HG03025 (cell line): ENCODE data around the gene DGAT2L6.

Experiments used
- ATAC-seq: cut with Tn5 transposase; IDR thresholded peaks from one replicate; pipeline ENCODE4 v1.9.1; 2021; ENCODE audit warnings: mild to moderate bottlenecking, moderate library complexity; ENCODE audit not compliant: unreplicated experiment, low FRiP score

DGAT2L6 gene

DNA sequence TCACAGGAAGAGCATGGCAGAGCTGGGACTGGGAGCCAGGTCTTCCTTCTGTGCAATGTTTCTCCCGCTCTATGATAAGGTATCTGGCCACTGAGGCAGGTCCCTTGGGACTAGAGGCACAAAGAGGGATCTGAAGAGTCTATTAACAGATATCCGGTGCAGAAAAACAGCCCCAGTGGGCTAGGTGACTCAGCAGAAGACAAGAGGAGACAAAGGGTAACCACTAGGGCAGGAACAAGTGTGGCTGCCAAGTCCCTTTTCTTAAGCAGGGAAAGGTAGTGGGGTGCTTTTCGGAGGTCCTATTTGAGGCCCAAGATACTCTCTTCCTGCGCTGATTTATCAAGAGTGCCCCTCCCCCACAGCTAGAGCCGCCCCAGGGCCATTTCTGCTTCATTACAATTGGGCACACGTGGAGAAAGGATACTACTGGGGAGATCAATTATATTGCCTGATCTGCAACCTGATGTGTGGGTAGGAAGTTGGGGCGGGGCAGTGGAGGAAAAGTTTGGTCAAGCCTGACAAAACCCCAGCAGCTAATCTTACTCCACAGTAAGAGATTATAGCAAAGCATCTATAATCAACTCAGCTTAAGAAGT, at the start of gene DGAT2L6:
DGAT2L6 (plus strand) TSS at position 546 of the 596 bp plus-strand sequence. CDS start 100 bp downstream, outside the sequence.
- ATAC-seq, result no peak

GRCh38 chrX:70128071-70128470, 49.2 kb upstream of the DGAT2L6 start:
- no peak for ATAC-seq

DNA sequence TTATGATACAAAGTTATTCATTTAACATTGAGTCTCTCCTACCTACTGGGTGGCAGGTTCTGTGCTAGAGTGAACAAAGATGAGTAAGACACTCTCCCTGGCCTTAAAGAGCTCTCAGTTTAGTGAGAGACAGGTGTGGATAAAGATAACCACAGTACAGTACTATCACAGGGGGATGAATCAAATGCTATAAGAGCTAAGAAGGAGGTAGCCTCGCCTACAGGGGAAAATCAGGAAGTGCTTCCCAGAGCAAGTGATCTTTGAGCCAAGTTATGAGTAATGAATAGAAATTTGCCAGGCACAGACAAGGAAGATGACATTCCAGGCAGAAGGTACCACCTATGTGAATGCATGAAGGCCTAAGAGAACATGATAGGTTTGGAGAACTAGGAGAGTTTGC, 47.5 kb upstream of the DGAT2L6 start:
- no peak for ATAC-seq

GRCh38 chrX:70132224-70132623, 45.1 kb upstream of the DGAT2L6 start:
- no peak for ATAC-seq

DNA sequence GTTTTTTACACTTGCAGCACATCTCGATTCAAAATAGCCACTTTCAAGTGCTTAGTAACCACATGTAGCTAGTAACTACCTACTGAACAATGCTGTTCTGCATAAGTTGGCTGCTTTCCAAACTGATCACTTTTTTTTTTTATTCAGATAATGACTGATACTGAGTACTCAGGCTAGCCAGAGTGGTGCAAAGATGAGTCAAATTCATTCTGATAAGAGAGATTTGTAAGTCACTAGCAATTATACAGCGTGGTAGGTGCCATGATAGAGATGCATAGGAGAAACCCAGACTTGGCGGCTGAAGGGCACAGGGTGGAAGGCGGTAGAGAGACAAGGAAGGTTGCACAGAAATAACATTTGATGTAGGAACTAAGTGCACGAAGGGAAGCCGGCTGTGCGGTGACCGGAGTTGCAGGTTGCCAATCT, 44.4 kb upstream of the DGAT2L6 start:
- ATAC-seq, result no peak

- ATAC-seq, result peak; percentile 89
These were observed 43.8 kb upstream of the DGAT2L6 start, which contains the start of gene IGBP1 for GRCh38 chrX:70133303-70134115. Gene IGBP1 (plus strand): TSS chrX:70133447. CDS start chrX:70133948, 501 bp downstream.

DNA sequence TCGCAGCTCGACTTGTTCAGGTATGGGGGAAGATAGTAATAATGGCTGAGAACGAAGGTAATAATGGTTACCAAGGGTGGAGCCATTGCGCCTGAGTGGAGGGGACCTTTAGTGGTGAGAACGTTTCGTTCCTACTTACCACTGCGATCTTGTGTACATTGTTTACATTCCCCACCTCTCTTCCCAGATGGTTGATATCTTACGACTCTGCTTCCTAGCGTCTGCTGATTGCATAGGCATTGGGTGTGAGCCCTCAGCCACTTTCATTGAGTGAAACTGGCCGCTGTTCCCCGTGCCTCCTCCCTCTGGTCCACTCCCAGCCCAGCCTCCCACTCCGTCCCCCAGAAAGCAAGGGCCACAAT, 43.2 kb upstream of the DGAT2L6 start:
- peak; percentile 12 for ATAC-seq

DNA sequence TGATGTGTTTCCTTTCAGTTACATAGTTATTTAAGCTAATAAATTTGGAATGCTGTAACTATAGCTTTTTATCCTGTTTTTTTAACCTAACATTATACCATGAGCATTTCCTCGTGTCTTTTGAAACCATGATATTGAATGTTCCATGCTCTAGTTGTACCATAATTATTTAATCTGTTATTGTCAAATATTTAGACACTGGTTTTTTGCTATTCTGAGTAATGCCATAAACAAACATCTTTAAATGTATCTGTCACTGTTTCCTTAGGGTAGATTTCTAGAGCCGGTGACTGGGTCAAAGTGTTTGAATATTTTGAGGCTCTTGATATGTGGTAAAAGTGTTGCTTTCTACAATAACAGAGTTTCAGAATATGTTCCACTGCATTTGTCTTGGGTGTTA, 38.7 kb upstream of the DGAT2L6 start:
- no peak for ATAC-seq

DNA sequence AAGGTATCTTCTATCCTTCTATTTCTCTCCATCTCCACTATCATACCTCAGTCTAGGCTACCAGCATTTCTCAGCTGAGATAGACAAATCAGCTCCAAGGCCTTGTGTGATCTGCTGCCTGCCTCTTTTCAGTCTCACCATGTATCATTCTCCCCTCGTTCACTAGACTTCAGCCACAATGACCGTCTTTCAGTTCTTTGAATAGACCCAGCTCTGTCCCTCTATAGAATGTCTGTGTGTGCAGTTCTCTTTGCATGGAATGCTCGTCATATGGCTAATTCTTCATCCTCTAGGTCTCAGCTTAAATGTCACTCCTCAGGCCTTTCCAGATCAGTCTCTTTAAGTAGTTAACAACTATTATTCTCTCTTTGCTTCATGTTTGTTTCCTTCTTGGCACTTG, 37.5 kb upstream of the DGAT2L6 start:
- ATAC-seq, result no peak

DNA sequence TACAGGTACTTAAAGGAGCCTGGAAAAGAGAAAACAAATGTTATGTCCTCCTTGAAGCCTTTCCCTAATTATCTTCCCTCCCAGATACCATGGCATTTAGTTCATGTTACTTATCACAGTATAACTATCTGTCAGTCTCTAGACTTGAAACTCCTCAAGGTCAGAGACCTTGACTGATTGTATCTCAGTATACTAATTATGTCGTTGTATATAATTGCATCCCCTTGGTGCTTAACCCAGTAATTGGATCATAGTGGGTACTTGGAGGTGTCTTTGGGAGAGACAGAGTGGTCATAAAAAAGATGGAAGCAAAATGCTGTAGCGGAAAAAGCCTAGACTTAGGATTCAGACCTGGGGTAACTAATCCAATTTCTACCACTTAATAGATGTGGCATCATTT, 35.9 kb upstream of the DGAT2L6 start:
- no peak for ATAC-seq

DNA sequence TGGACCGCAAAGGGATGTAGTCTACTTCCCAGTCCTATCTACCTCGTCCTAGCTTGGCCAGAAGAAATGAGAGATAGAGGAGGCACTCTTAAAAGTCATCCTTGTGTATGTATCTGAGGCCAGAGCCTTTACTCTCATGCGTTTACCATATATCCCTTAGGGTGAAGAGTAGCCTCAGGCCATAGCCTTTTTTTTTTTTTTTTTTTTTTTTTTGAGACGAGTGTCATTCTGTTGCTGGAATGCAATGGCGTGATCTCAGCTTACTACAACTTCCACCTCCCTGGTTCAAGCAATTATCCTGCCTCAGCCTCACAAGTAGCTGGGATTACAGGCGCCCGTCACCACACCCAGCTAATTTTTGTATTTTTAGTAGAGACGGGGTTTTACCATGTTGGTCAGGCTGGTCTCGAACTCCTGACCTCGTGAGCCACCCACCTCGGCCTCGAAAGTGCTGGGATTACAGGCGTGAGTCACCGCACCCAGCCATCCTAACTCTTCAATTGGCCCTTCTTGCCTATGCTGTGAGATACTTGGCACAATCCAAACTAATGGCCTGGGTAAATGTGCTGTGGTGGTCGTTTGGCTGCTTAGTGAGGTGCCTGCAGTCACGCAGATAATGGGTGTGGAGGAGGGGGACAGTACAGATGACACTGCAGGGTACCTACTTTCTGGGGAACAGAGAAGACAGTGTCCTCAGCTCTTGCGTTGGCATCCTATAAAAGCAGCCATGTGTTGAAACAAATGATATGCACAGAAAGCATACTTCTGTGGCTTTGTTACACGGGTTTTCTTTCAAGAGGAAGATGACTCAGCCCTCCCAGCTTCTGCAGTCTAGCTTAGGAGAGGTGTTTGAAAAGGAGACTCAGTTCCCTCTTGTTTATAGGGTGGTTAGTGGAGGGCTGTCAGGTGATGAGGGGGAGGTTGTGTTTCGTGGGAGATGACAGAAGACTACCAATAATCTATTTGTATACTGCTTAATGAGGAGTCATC, 10.4 kb upstream of the DGAT2L6 start:
- no peak for ATAC-seq

- ATAC-seq, result no peak
These were observed 8.8 kb upstream of the DGAT2L6 start for GRCh38 chrX:70168238-70169188.

DNA sequence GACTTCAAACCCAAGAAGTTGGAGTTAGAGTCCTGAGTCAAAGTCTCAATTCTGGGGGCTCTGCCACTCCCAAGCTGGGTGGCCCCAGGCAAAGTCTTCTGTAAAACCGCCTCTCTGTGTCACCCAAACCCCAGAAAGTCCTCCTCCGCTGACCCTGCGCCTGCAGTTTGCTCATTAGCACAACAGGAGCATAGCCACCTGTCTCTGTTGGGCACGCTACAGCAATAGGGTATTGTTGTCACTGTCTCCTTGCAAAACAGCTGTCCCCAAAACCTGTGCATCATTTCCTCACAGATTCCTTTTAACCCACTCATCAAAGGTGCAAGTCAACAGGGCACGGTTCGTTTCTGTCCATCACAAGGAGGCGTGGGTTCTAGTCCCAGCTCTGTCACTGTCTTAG, 8.0 kb upstream of the DGAT2L6 start:
- no peak for ATAC-seq

DNA sequence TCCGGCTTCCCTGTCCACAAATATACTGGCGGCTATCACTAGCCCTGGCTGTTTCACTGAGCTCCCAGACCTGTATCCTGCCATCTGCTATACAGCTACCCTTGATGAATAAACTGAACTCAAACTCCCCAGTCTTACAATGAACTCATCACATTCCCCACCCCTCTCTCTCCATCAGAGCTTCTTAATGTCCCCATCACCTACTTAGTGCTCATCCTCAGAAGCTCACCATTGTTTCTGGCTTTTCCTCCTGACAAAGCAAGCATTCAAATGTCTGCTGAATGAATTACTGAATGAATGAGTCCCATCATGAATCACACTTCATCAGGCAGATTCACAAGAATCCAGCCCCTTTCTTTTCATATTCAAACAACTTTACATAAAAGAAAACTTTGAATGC, 5.7 kb upstream of the DGAT2L6 start:
- ATAC-seq, result no peak

DNA sequence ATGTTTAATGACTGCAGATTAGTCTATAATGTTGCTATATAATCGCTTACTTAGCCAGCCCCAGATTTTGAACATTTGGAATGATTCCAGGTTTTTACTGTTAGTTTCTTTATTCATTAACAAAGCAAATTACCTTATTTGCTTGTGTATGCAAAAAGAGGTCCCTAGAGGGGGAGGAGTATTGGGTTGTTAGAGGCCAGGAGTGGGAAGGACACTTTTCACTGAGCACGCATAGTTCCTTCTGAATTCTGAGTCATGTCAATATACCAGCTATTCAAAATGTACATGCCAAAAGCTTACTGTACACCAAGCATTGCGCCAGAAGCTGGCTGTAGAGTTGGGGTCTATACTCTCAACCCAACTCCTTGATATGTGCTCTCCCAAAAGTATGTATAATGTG, 5.1 kb upstream of the DGAT2L6 start:
- ATAC-seq, result no peak

- no peak for ATAC-seq
These were observed 4.3 kb upstream of the DGAT2L6 start for GRCh38 chrX:70172964-70173363.

DNA sequence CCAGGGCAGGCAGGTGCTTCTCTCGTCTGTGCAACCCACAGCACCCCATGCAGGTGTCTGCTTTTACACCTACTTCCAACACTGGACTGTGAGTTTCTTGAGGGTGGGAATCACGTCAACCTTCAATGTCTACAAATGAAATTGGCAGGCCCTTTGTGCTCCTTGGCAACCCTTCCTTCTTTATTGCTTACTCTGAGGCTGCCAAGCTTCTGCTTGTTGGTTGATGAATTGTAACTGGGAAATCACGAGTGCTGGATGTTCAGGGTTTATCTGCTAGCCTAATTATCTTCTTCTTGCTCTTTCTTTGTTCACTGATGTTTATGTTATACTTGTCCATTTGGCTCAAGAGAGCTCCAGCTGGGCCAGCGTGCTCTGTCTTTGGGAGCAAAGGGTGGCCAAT, 2.5 kb upstream of the DGAT2L6 start:
- no peak for ATAC-seq

DNA sequence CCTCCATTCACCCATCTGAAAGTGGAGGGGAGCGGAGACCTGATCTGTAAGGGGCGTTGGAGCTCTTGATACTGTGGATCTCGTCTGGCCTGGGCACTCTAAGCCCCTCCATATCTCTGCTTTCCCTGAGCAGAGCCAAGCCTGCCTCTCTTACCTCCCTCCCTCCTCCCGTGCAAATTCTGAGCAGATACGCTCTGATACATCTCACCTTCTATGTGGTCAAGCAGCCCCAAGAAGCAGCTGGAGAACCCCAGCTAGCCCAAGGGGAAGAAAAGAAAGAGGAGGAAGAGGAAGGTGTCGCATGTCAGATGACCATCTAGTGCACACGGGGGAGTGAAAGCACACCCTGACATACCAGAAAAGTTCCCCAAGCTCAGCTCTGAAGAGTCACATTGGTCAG, 1.9 kb upstream of the DGAT2L6 start:
- ATAC-seq, result no peak

DNA sequence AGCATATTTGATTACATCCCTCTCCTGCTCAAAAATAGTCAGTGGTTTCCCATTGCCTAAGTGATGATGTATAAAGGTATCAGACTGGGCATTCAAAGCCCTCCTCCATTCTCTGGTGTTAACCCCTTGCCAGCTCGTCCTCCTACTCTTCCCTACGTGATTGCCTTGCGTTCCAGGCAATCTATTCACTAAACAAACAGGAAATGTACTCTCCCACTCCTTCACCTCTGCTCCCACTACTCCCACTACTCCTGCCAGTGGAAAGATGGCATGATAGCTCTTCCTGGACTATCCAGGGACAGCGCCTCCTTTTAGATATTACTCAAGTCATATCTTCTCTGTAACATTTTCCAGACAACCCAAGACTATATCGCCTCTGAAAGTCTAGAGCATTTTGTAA, 5.8 kb downstream of the DGAT2L6 start:
- no peak for ATAC-seq

- no peak for ATAC-seq
These were observed 12.9 kb downstream of the DGAT2L6 start for GRCh38 chrX:70190225-70190624.
